Osteocyte (in vitro differentiated cells): Measurements from ENCODE around the gene RIGI. TPM values are rescaled to one million over a fixed set of nuclear protein-coding genes. Genes with fewer than 3 reads are reported as not detected.

Source experiments
- DNase-seq: peaks from one replicate; pipeline ENCODE4 v3.0.0; 2021; ENCODE audit warnings: mixed read lengths; ENCODE audit not compliant: unreplicated experiment; ENCODE audit errors: extremely low spot score
- H3K27ac Mint-ChIP-seq: one replicate; pipeline ENCODE4 v1.8.0; 2021; ENCODE audit warnings: mild to moderate bottlenecking, mixed read lengths; ENCODE audit not compliant: unreplicated experiment
- H3K27me3 Mint-ChIP-seq: one replicate; pipeline ENCODE4 v1.8.0; 2021; ENCODE audit warnings: mixed read lengths; ENCODE audit not compliant: unreplicated experiment
- H3K36me3 Mint-ChIP-seq: one replicate; pipeline ENCODE4 v1.8.0; 2021; ENCODE audit warnings: mixed read lengths; ENCODE audit not compliant: unreplicated experiment
- H3K4me1 Mint-ChIP-seq: one replicate; pipeline ENCODE4 v1.8.0; 2021; ENCODE audit warnings: mixed read lengths; ENCODE audit not compliant: unreplicated experiment
- H3K4me3 Mint-ChIP-seq: one replicate; pipeline ENCODE4 v1.8.0; 2021; ENCODE audit warnings: mild to moderate bottlenecking, moderate library complexity, mixed read lengths; ENCODE audit not compliant: unreplicated experiment
- H3K9me3 Mint-ChIP-seq: one replicate; pipeline ENCODE4 v1.8.0; 2021; ENCODE audit warnings: mixed read lengths; ENCODE audit not compliant: unreplicated experiment
- total RNA-seq: library from RNA; stranded (reverse); gene quantifications from 2 replicates; pipeline ENCODE4 v1.2.1, GENCODE V29; 2021
- TF ChIP-seq, protein P1 (sequence below): fragments of 200-600 bp; sonication (generic); IDR thresholded peaks from 2 replicates; pipeline ENCODE4 v1.5.0; 2021; ENCODE audit warnings: antibody characterized with exemption, mild to moderate bottlenecking, moderate library complexity

RIGI gene
- total RNA-seq, 1 donor from 2014 or later: 8.7 TPM

DNA sequence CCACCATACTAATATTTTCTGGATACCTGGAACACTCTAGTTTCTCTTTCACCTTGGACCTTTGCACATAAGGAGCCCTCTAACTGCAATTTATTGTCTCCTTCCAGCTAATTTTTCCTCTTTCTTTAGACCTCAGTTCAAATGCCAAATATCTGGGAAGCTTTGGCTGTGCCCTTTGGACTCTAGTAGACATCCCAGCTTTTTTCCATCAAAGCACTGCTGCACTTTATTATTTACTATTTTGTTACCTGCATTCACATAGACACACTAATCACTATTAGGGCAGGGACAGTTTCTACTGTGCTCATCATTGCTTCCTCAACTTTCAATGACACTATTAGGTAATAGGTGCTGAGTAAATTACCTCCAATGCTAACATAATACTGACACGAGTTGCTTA is 2.1 kb downstream of the RIGI start:
- Mint-ChIP-seq H3K9me3 (no peaks in the 10 kb centered on the region), H3K4me1 (peaks cover 42% of the 10 kb centered on the region), H3K27me3 (no peaks in the 10 kb centered on the region), H3K27ac (no peak overlapping the region), H3K36me3 (no peaks in the 10 kb centered on the region), H3K4me3 (no peak overlapping the region)
- DNase-seq: no peak
- TF ChIP-seq, protein P1, sequence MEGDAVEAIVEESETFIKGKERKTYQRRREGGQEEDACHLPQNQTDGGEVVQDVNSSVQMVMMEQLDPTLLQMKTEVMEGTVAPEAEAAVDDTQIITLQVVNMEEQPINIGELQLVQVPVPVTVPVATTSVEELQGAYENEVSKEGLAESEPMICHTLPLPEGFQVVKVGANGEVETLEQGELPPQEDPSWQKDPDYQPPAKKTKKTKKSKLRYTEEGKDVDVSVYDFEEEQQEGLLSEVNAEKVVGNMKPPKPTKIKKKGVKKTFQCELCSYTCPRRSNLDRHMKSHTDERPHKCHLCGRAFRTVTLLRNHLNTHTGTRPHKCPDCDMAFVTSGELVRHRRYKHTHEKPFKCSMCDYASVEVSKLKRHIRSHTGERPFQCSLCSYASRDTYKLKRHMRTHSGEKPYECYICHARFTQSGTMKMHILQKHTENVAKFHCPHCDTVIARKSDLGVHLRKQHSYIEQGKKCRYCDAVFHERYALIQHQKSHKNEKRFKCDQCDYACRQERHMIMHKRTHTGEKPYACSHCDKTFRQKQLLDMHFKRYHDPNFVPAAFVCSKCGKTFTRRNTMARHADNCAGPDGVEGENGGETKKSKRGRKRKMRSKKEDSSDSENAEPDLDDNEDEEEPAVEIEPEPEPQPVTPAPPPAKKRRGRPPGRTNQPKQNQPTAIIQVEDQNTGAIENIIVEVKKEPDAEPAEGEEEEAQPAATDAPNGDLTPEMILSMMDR: no peak

DNA sequence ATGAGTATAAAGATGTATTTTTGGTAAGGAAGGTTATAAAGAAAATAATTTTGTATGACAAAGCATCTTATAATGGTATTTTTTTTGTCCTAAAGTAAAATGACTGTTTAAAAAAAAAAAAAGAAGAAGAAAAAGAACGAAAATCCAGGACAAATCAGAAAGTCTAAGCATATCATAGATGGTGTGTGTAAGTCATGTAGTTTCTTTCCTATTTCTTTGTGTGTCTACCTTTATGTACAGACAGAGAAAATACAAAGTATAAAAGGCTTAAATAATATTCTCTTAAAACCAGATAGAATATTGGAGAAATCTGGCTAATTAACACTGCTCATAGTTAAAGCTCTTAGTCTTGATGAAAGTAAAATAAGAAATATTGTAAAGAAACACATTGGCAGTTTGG is 7.7 kb downstream of the RIGI start:
- no peak for DNase-seq
- Mint-ChIP-seq H3K4me1 (peaks cover 4% of the 10 kb centered on the region), H3K9me3 (peaks cover 13% of the 10 kb centered on the region), H3K27me3 (no peaks in the 10 kb centered on the region), H3K4me3 (no peak overlapping the region), H3K36me3 (peaks cover 23% of the 10 kb centered on the region), H3K27ac (no peak overlapping the region)
- TF ChIP-seq, protein P1: no peak

DNA sequence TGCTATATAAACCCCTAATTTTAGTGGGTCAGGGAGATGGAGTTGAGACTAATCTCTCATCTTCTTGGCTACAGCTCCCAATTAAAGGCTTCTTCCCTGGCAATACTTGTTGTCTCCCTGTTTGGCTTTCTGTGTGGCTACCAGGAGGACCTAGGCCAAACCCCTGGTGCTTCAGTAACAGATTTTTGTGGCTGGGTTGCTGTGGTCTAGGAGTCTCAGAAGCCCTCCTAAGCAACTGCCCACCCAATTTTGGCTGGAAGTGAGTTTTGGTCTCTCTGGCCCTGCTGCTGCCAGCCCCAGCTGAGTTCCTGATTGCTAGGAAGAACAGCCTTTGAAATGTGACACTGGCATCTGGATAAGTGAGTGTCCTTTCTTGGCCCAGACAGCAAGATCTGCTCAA is 9.8 kb downstream of the RIGI start:
- TF ChIP-seq, protein P1: no peak

DNA sequence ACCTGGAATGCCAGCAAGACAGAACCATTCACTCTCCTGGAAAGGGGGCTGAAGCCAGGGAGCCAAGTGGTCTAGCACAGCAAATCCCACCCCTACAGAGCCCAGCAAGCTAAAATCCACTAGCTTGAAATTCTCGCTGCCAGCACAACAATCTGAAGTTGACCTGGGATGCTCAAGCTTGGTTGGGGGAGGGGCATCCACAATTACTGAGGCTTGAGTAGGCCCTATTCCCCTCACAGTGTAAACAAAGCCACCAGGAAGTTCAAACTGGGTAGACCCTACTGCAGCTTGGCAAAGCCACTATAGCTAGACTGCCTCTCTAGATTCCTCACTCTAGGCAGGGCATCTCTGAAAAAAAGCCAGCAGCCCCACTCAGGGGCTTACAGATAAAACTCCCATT is 17.3 kb downstream of the RIGI start:
- DNase-seq: no peak
- Mint-ChIP-seq H3K27me3 (no peaks in the 10 kb centered on the region), H3K9me3 (peaks cover 14% of the 10 kb centered on the region), H3K4me1 (peaks cover 2% of the 10 kb centered on the region), H3K4me3 (no peak overlapping the region), H3K36me3 (peaks cover 5% of the 10 kb centered on the region), H3K27ac (no peak overlapping the region)
- TF ChIP-seq, protein P1: no peak

More for the DNA sequence above, 9.8 kb downstream of the RIGI start:
- peaks cover 17% of the 10 kb centered on the region for H3K9me3 Mint-ChIP-seq
- peaks cover 23% of the 10 kb centered on the region for H3K36me3 Mint-ChIP-seq
- H3K4me1 Mint-ChIP-seq: peaks cover under 1% of the 10 kb centered on the region
- no peak overlapping the region for H3K27ac Mint-ChIP-seq
- H3K4me3 Mint-ChIP-seq: no peak overlapping the region
- no peaks in the 10 kb centered on the region for H3K27me3 Mint-ChIP-seq
- no peak for DNase-seq

DNA sequence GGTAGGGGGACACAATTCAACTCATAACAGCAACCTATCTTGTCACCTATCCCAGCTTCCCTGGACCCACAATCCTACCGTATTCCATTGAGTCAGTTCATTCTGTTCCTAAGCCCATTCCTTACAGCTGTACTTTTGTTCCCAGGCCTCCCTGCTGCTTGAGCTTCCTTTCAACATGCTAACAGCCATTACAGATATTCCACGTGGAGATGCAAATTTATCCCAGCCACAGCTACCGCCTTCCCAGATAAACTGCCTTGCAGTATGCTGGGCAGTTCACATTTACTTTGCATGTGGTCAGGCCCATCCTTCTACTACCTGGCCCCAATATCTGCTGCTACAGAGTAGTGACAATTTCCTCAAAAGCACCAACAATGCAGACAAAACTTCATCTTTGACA is 23.0 kb downstream of the RIGI start:
- no peak for DNase-seq
- Mint-ChIP-seq H3K4me3 (no peak overlapping the region), H3K36me3 (peaks cover 13% of the 10 kb centered on the region), H3K27me3 (no peaks in the 10 kb centered on the region), H3K4me1 (peaks cover 5% of the 10 kb centered on the region), H3K27ac (peak overlapping the region; percentile 32), H3K9me3 (peaks cover 8% of the 10 kb centered on the region)
- TF ChIP-seq, protein P1: no peak
